Lung (tissue), 16 donors: ENCODE results near the gene ACE2. TPM values are rescaled to one million over a fixed set of nuclear protein-coding genes. Genes with fewer than 3 reads are reported as not detected.
"Not testable (repeated sequence)": the region's sequence is repeated elsewhere in the genome, so short reads cannot be mapped to it uniquely, and the experiment has no call there.

Source experiments
- ATAC-seq: fragments of 200-7000 bp; cut with Tn5 transposase; one replicate; pipeline ENCODE4 v1.9.1; 2020; ENCODE audit warnings: moderate number of reproducible peaks; ENCODE audit not compliant: insufficient read depth, low FRiP score
- DNase-seq, 3 donors: peaks; one replicate each; pipeline ENCODE4 v3.0.0-alpha.2; 2013 to 2017
- H3K27ac ChIP-seq, 2 donors: one replicate each; pipeline ENCODE4 v1.5.1; 2013; ENCODE audit warnings: mild to moderate bottlenecking in 2 of 2, moderate library complexity in 2 of 2, control low read depth in 1 of 2, inconsistent platforms in 1 of 2, low read depth in 1 of 2, low read length in 1 of 2
- H3K27me3 ChIP-seq, 3 donors: one replicate each; pipeline ENCODE4 v1.5.1; 2013; ENCODE audit warnings: low read length in 2 of 3; ENCODE audit not compliant: control insufficient read depth in 3 of 3, insufficient read depth in 3 of 3
- H3K36me3 ChIP-seq, 4 donors: one replicate each; pipeline ENCODE4 v1.5.1; 2013; ENCODE audit warnings: low read length in 4 of 4, mild to moderate bottlenecking in 1 of 4, moderate library complexity in 1 of 4; ENCODE audit not compliant: control insufficient read depth in 4 of 4, insufficient read depth in 4 of 4
- H3K4me1 ChIP-seq, 5 donors: one replicate each; pipeline ENCODE4 v1.5.1; 2013; ENCODE audit warnings: low read length in 5 of 5, mild to moderate bottlenecking in 2 of 5, moderate library complexity in 1 of 5; ENCODE audit not compliant: control insufficient read depth in 5 of 5, insufficient read depth in 5 of 5
- H3K4me3 ChIP-seq: one replicate; pipeline ENCODE4 v1.5.1; 2013; ENCODE audit warnings: mild to moderate bottlenecking, control low read depth, moderate library complexity
- H3K9ac ChIP-seq, 2 donors: one replicate each; pipeline ENCODE4 v1.5.1; 2013; ENCODE audit warnings: low read length in 2 of 2, control low read depth in 1 of 2; ENCODE audit not compliant: insufficient read depth in 1 of 2
- H3K9me3 ChIP-seq, 4 donors: one replicate each; pipeline ENCODE4 v1.5.1; 2013; ENCODE audit warnings: low read length in 3 of 4, mild to moderate bottlenecking in 1 of 4, moderate library complexity in 1 of 4; ENCODE audit not compliant: control insufficient read depth in 4 of 4, insufficient read depth in 3 of 4
- WGBS, 2 donors: extraction: QIAGEN DNeasy Blood & Tissue Kit; methylation state at CpG; one replicate each; pipeline ENCODE4 v1.1.7; 2013; 5-methylcytosine and 5-hydroxymethylcytosine counted together
- long read RNA-seq, 5 donors: transcript quantifications; one replicate each; lab custom pipeline, GENCODE V29; 2026
- polyA plus RNA-seq, 2 donors: library from polyadenylated mRNA; stranded (reverse); fragments of 200-250 nt; gene quantifications; one replicate each; pipeline ENCODE4 v1.2.1, GENCODE V29; 2013
- total RNA-seq, 2 donors: library from RNA; depleted of rRNA in 1 of 2; stranded (reverse); fragments of >200 nt in 1 of 2; gene quantifications; one replicate each; pipeline ENCODE4 v1.2.1, GENCODE V29; 2014 to 2021
- TF ChIP-seq, protein P1 (sequence below): IDR thresholded peaks from 2 replicates; pipeline ENCODE4 v1.5.1; 2012; ENCODE audit warnings: mild to moderate bottlenecking; ENCODE audit errors: control extremely low read depth, extremely low read depth
- donor health status: control.
- donor health status: control.
- donor health status: Bipolar disorder and iron deficiency.
- donor health status: healthy.
- donor health status: DM: yes; HTN: yes; CAD: no.

ACE2 gene
- total RNA-seq (1 to 10 TPM; 3.6 to 8.1 TPM), polyA plus RNA-seq (1 to 10 TPM in 1 of 2 donors, under 1 TPM in 1; 0.53 to 7.4 TPM)
- long read RNA-seq, donor 1 = 0 reads
- long read RNA-seq, donor 2 = 0 reads
- long read RNA-seq, donor 3 = 0 reads
- long read RNA-seq, donor 4 = 0 reads
- long read RNA-seq, donor 5 = 0 reads

DNA sequence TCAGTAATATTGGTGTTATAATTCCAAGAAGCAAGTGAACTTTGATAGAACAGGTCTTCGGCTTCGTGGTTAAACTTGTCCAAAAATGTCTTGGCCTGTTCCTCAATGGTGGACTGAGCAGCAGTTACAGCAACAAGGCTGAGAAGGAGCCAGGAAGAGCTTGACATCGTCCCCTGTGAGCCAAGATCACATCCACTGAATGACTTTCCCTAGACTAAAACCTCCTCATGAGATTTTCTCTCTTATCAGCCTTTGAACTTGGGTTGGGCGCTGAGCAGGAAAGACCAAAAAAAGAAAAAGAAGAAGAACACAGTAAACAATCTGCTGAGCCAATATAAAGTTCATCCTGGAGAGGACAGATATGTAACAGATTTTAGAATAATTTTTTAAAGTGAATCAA, at the start of gene ACE2:
ACE2 (minus strand) TSS at position 216 of the 400 bp plus-strand sequence; CDS start at position 167, 49 bp downstream.
- peaks cover 0 to 59% (median 50%) of the 10 kb centered on the region in 3 donors for H3K27me3 ChIP-seq
- TF ChIP-seq, protein P1, sequence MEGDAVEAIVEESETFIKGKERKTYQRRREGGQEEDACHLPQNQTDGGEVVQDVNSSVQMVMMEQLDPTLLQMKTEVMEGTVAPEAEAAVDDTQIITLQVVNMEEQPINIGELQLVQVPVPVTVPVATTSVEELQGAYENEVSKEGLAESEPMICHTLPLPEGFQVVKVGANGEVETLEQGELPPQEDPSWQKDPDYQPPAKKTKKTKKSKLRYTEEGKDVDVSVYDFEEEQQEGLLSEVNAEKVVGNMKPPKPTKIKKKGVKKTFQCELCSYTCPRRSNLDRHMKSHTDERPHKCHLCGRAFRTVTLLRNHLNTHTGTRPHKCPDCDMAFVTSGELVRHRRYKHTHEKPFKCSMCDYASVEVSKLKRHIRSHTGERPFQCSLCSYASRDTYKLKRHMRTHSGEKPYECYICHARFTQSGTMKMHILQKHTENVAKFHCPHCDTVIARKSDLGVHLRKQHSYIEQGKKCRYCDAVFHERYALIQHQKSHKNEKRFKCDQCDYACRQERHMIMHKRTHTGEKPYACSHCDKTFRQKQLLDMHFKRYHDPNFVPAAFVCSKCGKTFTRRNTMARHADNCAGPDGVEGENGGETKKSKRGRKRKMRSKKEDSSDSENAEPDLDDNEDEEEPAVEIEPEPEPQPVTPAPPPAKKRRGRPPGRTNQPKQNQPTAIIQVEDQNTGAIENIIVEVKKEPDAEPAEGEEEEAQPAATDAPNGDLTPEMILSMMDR = no peak
- ATAC-seq = no peak
- H3K36me3 ChIP-seq = no peaks in the 10 kb centered on the region
- 67 to 82% methylated on average over 4 of the region's 4 CpGs for WGBS, 2 donors
- H3K27ac ChIP-seq = peak within 1 kb of the TSS in 1 of 2 donors; percentile 21
- H3K4me1 ChIP-seq = no peaks in the 10 kb centered on the region
- no peaks in the 10 kb centered on the region for H3K9me3 ChIP-seq
- no peak for DNase-seq
- H3K4me3 ChIP-seq = no peak within 1 kb of the TSS
- no peak within 1 kb of the TSS for H3K9ac ChIP-seq

DNA sequence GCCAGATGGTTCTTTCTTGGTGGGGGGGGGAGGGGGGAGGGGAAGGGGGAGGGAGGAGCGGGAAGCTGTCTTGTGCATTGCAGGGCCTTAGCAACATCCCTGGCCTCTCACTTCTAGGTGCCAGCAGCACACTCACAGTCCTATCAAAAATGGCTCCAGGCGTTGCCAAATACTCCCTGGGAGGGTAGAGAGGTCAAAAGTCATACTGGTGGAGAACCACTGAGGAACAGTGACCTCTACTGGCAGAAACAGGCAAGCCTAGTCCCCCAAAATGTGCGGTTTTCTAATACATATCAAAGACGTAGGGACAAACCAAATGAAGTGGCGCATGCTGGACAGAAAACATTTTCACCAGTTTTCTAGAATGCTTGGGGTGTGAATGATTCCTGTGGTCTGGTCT, 46.8 kb upstream of the ACE2 start:
- H3K27me3 ChIP-seq = peaks cover 0 to 43% (median 28%) of the 10 kb centered on the region in 3 donors
- H3K27ac ChIP-seq = not testable (repeated sequence)
- WGBS, 2 donors = 100% methylated on average over 1 of the region's 5 CpGs; no CpG with 5 or more reads in 1 of the 2 donors

DNA sequence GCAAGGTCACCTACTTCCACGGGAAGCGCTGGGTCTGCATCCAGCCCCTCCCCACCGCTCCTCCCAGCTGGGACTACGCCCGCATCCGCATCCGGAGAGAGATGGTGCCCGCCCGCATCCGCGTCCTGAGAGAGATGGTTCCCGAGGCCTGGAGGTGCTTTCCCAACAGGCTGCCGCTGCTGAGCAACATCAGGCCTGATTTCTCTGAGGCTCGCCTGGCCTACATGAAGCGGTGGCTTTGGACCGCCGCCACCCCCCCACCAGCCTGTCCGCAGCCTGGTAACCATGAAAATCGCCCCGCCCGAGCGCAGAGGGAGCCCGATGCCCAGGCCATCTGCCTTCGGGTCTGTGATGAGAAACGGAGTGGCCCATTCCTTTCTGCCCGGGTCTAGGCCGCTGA, 45.8 kb upstream of the ACE2 start:
- DNase-seq (no peak), ATAC-seq (no peak)
- TF ChIP-seq, protein P1 = no peak
- 91 to 98% methylated on average over 17 to 27 of the region's 27 CpGs for WGBS, 2 donors
- Histone ChIP-seq H3K4me3 (no peak overlapping the region), H3K27me3 (peaks cover 3 to 41% (median 27%) of the 10 kb centered on the region in 3 donors), H3K9ac (no peak overlapping the region), H3K36me3 (no peaks in the 10 kb centered on the region), H3K27ac (no peak overlapping the region), H3K4me1 (no peaks in the 10 kb centered on the region), H3K9me3 (peaks cover 0 to 1% (median 0%) of the 10 kb centered on the region in 4 donors)

More for the DNA sequence above, 46.8 kb upstream of the ACE2 start:
- H3K4me3 ChIP-seq, H3K36me3 ChIP-seq, DNase-seq, ATAC-seq, H3K4me1 ChIP-seq, H3K9me3 ChIP-seq, H3K9ac ChIP-seq: not testable (repeated sequence)

DNA sequence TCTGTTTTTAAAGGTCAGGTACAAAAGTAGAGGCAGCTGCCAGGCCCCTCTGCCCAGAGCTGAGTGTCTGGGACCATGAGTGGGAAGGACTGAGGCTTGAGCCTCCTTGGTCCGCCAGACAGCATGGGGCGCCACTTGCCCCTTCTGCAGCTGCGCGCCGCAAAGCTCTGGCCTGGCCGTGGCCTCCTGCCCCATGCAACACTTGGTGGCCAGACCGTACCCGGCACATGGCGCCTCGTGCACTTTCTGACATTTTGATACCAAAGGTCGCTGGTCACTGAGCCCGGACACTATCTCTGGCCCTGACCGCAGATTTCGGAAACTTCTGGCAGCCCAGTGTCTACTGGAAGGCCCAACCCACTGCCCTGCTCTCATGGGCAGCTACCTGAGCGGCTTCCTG, 45.3 kb upstream of the ACE2 start:
- TF ChIP-seq, protein P1 = no peak
- ATAC-seq (no peak), DNase-seq (no peak)
- no peak overlapping the region for H3K4me3 ChIP-seq
- H3K9me3 ChIP-seq = peaks cover 0 to 1% (median 0%) of the 10 kb centered on the region in 4 donors
- no peaks in the 10 kb centered on the region for H3K36me3 ChIP-seq
- H3K9ac ChIP-seq = no peak overlapping the region
- H3K27me3 ChIP-seq = peaks cover 3 to 43% (median 25%) of the 10 kb centered on the region in 3 donors
- H3K27ac ChIP-seq = no peak overlapping the region
- no peaks in the 10 kb centered on the region for H3K4me1 ChIP-seq
- 87 to 96% methylated on average over 14 to 15 of the region's 15 CpGs for WGBS, 2 donors
